ENCODE measurements around the gene AMOTL2.

The AMOTL2 gene

DNA sequence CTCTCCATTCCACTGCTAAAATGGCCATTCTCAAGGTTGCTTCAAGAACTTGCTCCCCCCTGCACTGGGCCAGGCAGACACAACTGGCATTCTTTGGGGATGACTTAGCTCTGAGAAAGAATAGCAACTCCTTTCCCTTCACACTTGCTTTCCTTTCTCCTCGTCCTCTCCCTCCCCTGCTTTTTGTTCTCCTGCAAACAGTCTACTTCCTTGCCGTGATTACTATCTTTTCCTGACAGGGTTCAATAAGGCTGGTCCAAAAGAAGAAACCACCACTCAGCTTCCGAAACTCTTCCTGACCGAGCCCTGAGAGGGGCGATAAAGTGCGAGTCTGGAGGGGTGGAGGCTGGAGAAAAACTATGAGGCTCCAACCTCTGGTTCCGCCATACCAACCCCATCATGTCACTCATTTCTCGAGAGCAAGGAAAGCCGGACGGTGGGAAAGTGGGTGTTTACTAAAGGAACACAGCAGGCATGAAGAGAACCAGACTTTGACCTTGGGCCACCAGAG, 5.0 kb downstream of the AMOTL2 start:
- Histone ChIP-seq H4K20me1 (ENCODE audit: low read depth, low read length) (no peaks in the 10 kb centered on the region), H3K9me3 (ENCODE audit: insufficient read depth, low read length) (no peaks in the 10 kb centered on the region), H3K36me3 (ENCODE audit: low read length) (no peaks in the 10 kb centered on the region), H3F3A (ENCODE audit: insufficient read depth) (no peaks in the 10 kb centered on the region), H3K27me3 (ENCODE audit: low read length) (no peaks in the 10 kb centered on the region), H2AFZ (ENCODE audit: low read depth, low read length, severe bottlenecking) (no peak overlapping the region), H3K27ac (ENCODE audit: low read depth, low read length) (no peak overlapping the region), H3K4me2 (ENCODE audit: low read depth, low read length, poor library complexity, severe bottlenecking) (no peak overlapping the region), H3K79me2 (ENCODE audit: insufficient read depth, low read length) (no peaks in the 10 kb centered on the region), H3K4me3 (ENCODE audit: insufficient read depth, low read length, poor library complexity, severe bottlenecking) (no peak overlapping the region), H3K9ac (ENCODE audit: low read length) (no peak overlapping the region), H3K9me2 (replicated peaks; ENCODE audit: insufficient read depth, low read length) (no peaks in the 10 kb centered on the region)
- TF ChIP-seq CTCF (IDR thresholded peaks at IDR 0.05; ENCODE audit: insufficient read depth, low read length, poor library complexity, severe bottlenecking) = no peak
- no peak for TF ChIP-seq EZH2phosphoT487 (conservative IDR thresholded peaks at IDR 0.05; ENCODE audit: low read length)

- Histone ChIP-seq H3K27me3 (ENCODE audit: low read length) (no peaks in the 10 kb centered on the region), H3K9me3 (ENCODE audit: insufficient read depth, low read length) (no peaks in the 10 kb centered on the region), H3K4me3 (ENCODE audit: insufficient read depth, low read length, poor library complexity, severe bottlenecking) (no peak overlapping the region), H3K4me2 (ENCODE audit: low read depth, low read length, poor library complexity, severe bottlenecking) (no peak overlapping the region), H4K20me1 (ENCODE audit: low read depth, low read length) (no peaks in the 10 kb centered on the region), H3K36me3 (ENCODE audit: low read length) (no peaks in the 10 kb centered on the region), H3K27ac (ENCODE audit: low read depth, low read length) (no peak overlapping the region), H3K9me2 (replicated peaks; ENCODE audit: insufficient read depth, low read length) (no peaks in the 10 kb centered on the region), H3K9ac (ENCODE audit: low read length) (no peak overlapping the region), H3K79me2 (ENCODE audit: insufficient read depth, low read length) (no peaks in the 10 kb centered on the region), H3F3A (ENCODE audit: insufficient read depth) (no peaks in the 10 kb centered on the region), H2AFZ (ENCODE audit: low read depth, low read length, severe bottlenecking) (no peak overlapping the region)
- TF ChIP-seq EZH2phosphoT487 (conservative IDR thresholded peaks at IDR 0.05; ENCODE audit: low read length) (no peak), CTCF (IDR thresholded peaks at IDR 0.05; ENCODE audit: insufficient read depth, low read length, poor library complexity, severe bottlenecking) (no peak)
Measured at GRCh38 chr3:134368751-134369105, 5.5 kb downstream of the AMOTL2 start.

DNA sequence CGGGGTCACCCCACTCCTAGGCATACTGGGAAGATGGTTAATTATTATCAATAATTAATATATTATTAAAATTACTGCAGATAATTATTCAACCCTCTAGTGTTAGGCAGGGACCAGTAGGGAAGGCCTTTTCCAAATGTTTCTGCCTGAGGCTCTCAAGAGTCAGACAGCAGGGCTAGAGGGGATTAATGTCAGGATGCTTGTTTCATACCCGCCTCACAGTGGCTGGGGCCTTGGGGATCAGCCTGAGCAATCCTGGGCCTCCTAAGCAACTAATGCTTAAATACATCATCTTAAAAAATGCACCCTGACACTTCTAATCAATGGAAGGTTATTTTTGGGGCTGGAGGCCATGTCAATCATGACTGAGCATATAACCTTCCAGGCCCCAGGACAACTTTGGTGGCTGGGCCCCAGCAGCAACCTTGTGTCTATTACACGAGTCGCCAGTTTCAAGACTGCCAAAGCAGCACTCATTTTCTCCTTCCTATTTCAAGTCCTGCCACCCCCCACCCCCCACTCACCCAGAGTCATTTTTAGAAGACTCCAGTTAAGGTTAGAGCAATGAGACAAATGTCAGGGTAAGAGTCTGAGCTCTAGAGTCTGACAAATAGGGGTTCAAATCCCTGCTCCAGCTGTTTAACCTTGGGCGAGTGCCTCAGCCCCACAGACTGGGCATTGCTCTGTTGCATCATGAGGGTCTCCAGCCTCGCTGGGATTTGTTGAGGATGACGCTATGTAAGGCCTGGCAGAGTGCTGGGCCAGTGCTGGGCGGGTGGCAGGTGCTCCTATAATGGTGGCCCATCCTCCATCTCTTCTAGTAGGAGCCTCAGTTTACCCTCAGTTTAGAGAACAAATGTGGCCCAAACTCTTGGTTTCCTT, 6.1 kb downstream of the AMOTL2 start:
- Histone ChIP-seq H3K36me3 (ENCODE audit: low read length) (no peaks in the 10 kb centered on the region), H3K27me3 (ENCODE audit: low read length) (no peaks in the 10 kb centered on the region), H3K9me3 (ENCODE audit: insufficient read depth, low read length) (no peaks in the 10 kb centered on the region), H3K9ac (ENCODE audit: low read length) (no peak overlapping the region), H3F3A (ENCODE audit: insufficient read depth) (no peaks in the 10 kb centered on the region), H4K20me1 (ENCODE audit: low read depth, low read length) (no peaks in the 10 kb centered on the region), H2AFZ (ENCODE audit: low read depth, low read length, severe bottlenecking) (no peak overlapping the region), H3K4me2 (ENCODE audit: low read depth, low read length, poor library complexity, severe bottlenecking) (no peak overlapping the region), H3K9me2 (replicated peaks; ENCODE audit: insufficient read depth, low read length) (no peaks in the 10 kb centered on the region), H3K79me2 (ENCODE audit: insufficient read depth, low read length) (no peaks in the 10 kb centered on the region), H3K27ac (ENCODE audit: low read depth, low read length) (no peak overlapping the region), H3K4me3 (ENCODE audit: insufficient read depth, low read length, poor library complexity, severe bottlenecking) (no peak overlapping the region)
- TF ChIP-seq CTCF (IDR thresholded peaks at IDR 0.05; ENCODE audit: insufficient read depth, low read length, poor library complexity, severe bottlenecking) (no peak), EZH2phosphoT487 (conservative IDR thresholded peaks at IDR 0.05; ENCODE audit: low read length) (no peak)

Data from SU-DHL-6 (cell line).